Measurements from ENCODE around the gene CCL2. TPM values are rescaled to one million over a fixed set of nuclear protein-coding genes. Genes with fewer than 3 reads are reported as not detected.

Gene CCL2
- total RNA-seq, 1 donor from 2014 or later = 53.3 TPM

DNA sequence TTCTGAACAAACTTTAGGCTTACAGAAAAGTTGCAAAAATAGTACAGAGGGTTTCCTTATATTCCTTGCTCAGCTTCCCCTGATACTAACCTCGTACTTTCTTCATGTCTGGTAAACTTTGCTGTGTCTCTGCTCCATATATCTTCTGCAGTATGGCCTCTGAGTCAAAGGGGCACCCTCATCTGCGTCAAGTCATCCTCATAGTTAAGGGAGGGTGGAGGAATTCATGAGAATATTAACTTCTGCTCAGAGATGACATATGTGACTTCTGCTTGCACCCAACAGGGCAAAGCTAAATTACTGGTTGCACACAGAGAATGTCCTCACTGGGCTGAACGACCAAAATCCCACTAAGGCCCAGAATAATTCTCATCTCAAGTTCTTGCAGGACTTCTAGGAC is 10.6 kb downstream of the CCL2 start:
- TF ChIP-seq, protein P1, sequence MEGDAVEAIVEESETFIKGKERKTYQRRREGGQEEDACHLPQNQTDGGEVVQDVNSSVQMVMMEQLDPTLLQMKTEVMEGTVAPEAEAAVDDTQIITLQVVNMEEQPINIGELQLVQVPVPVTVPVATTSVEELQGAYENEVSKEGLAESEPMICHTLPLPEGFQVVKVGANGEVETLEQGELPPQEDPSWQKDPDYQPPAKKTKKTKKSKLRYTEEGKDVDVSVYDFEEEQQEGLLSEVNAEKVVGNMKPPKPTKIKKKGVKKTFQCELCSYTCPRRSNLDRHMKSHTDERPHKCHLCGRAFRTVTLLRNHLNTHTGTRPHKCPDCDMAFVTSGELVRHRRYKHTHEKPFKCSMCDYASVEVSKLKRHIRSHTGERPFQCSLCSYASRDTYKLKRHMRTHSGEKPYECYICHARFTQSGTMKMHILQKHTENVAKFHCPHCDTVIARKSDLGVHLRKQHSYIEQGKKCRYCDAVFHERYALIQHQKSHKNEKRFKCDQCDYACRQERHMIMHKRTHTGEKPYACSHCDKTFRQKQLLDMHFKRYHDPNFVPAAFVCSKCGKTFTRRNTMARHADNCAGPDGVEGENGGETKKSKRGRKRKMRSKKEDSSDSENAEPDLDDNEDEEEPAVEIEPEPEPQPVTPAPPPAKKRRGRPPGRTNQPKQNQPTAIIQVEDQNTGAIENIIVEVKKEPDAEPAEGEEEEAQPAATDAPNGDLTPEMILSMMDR (IDR thresholded peaks at IDR 0.05) = no peak
- H3K27ac ChIP-seq = no peak overlapping the region
- no peaks in the 10 kb centered on the region for H3K9me3 ChIP-seq
- intact Hi-C loops (cut with DNase I) = no loop called here
- H3K4me3 ChIP-seq = no peak overlapping the region
- DNase-seq (no peak), ATAC-seq (no peak)
- H3K36me3 ChIP-seq = no peaks in the 10 kb centered on the region
- no peaks in the 10 kb centered on the region for H3K27me3 ChIP-seq
- no peaks in the 10 kb centered on the region for H3K4me1 ChIP-seq

DNA sequence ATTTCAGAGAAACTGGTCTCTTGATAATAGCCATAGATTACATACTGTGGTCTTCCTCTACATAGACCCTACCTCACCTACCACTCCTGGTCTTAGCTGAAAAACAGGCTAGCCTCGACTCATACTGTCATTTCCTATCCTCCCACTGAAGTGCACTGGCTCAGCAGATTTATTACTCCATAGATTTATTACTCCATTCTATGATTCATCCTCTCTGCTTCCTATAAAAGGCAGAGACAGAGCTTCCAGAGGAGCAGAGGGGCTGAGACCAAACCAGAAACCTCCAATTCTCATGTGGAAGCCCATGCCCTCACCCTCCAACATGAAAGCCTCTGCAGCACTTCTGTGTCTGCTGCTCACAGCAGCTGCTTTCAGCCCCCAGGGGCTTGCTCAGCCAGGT is 14.9 kb downstream of the CCL2 start, which contains the start of gene CCL7:
Gene CCL7, plus strand, starts transcription at position 253 of the 400 bp plus-strand sequence. Its CDS starts 70 bp downstream, at position 323.
- DNase-seq (no peak), ATAC-seq (peak; percentile 65)
- no peaks in the 10 kb centered on the region for H3K36me3 ChIP-seq
- H3K27me3 ChIP-seq = no peaks in the 10 kb centered on the region
- no peaks in the 10 kb centered on the region for H3K4me1 ChIP-seq
- H3K27ac ChIP-seq = no peak within 1 kb of the TSS
- no peaks in the 10 kb centered on the region for H3K9me3 ChIP-seq
- H3K4me3 ChIP-seq = no peak within 1 kb of the TSS
- intact Hi-C loops (cut with DNase I) = no loop called here
- TF ChIP-seq, protein P1 (IDR thresholded peaks at IDR 0.05) = no peak

DNA sequence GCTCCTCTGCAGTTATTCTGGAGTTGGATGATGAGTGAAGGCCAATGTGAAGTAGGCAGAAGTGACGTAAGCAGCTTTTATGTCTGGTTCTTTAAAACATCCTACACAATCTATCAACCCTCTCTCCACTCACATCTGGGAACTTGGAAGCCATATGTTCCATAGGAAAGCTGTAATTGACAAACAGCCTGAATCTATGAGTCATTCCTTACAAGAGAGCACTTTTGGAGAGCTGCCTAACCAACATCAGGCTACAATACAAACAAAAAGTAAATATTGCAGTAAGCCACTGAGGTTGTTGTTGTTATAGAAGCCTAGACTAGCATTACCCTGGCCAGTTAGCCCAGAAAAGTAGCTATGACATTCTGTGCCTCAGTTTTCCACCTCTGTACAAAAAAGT is 20.8 kb downstream of the CCL2 start:
- H3K27ac ChIP-seq = no peak overlapping the region
- intact Hi-C loops (cut with DNase I) = no loop called here
- DNase-seq (no peak), ATAC-seq (no peak)
- no peaks in the 10 kb centered on the region for H3K9me3 ChIP-seq
- no peak overlapping the region for H3K4me3 ChIP-seq
- no peaks in the 10 kb centered on the region for H3K27me3 ChIP-seq
- TF ChIP-seq, protein P1 (IDR thresholded peaks at IDR 0.05) = no peak
- H3K36me3 ChIP-seq = no peaks in the 10 kb centered on the region
- no peaks in the 10 kb centered on the region for H3K4me1 ChIP-seq

DNA sequence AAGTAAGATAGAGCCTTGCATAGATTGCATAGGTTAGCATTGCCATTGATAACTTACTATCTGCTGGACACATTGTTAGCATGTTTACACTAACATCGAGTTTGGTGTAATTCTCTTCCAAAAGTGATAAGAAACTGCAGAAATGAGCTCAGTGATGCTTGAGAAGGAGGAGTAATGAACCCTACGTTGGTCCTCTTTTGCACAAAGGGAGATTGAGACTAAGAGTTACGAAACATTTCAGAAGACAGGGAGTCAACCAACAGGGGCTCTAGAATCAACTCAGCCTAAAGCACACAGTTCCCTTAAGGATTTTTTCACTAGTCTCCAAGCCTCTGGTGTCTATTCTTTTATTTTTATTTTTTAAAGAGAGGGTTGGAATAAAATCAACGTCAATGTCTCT is 21.7 kb downstream of the CCL2 start:
- Histone ChIP-seq H3K27me3 (no peaks in the 10 kb centered on the region), H3K4me1 (no peaks in the 10 kb centered on the region), H3K9me3 (no peaks in the 10 kb centered on the region), H3K4me3 (no peak overlapping the region), H3K27ac (no peak overlapping the region), H3K36me3 (no peaks in the 10 kb centered on the region)
- intact Hi-C loops (cut with DNase I) = no loop called here
- TF ChIP-seq, protein P1 (IDR thresholded peaks at IDR 0.05) = no peak
- DNase-seq = no peak
- no peak for ATAC-seq

DNA sequence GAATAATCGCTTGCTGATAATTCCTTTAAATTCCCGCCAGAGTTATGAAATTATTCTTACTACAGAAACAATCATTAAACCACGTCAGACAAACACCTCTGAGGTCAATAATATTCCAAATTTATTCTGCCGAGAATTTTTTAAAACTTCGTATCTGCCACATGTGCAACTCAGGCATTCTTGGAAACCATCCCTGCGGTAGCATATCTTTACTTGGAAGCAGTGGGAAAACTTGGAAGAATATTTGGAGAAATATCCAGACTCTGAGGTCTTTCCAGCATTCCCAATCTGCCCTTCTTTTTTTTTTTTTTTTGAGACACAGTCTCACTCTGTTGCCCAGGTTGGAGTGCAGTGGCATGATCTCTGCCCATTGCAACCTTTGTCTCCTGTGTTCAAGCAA is 28.5 kb downstream of the CCL2 start:
- no peaks in the 10 kb centered on the region for H3K36me3 ChIP-seq
- no peak for ATAC-seq
- H3K9me3 ChIP-seq = no peaks in the 10 kb centered on the region
- H3K4me3 ChIP-seq = no peak overlapping the region
- H3K27me3 ChIP-seq = no peaks in the 10 kb centered on the region
- no peak for DNase-seq
- TF ChIP-seq, protein P1 (IDR thresholded peaks at IDR 0.05) = no peak
- H3K27ac ChIP-seq = no peak overlapping the region
- H3K4me1 ChIP-seq = no peaks in the 10 kb centered on the region
- intact Hi-C loops (cut with DNase I) = no loop called here

DNA sequence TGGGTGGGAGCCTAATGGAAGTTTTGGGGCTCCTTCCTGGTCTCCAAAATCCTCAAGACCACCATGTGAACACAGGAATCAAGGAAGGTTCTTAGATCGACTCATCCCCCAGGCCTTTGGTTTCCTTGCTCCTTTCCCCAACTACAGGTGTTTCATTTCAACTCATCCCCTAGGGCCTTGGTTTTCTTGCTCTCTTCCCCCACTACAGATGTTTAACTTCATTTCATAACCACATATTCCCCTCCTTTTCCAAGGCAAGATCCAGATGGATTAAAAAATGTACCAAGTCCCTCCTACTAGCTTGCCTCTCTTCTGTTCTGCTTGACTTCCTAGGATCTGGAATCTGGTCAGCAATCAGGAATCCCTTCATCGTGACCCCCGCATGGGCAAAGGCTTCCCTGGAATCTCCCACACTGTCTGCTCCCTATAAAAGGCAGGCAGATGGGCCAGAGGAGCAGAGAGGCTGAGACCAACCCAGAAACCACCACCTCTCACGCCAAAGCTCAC is 30.3 kb downstream of the CCL2 start, which contains the start of gene CCL11:
Gene CCL11, plus strand, starts transcription at position 457 of the 507 bp plus-strand sequence. CDS start 67 bp downstream, outside the sequence.
- TF ChIP-seq, protein P1 (IDR thresholded peaks at IDR 0.05) = no peak
- H3K27ac ChIP-seq = no peak within 1 kb of the TSS
- H3K4me1 ChIP-seq = no peaks in the 10 kb centered on the region
- no peaks in the 10 kb centered on the region for H3K27me3 ChIP-seq
- DNase-seq (no peak), ATAC-seq (no peak)
- no peaks in the 10 kb centered on the region for H3K9me3 ChIP-seq
- H3K4me3 ChIP-seq = no peak within 1 kb of the TSS
- no peaks in the 10 kb centered on the region for H3K36me3 ChIP-seq
- intact Hi-C loops (cut with DNase I) = no loop called here

Data from upper lobe of right lung (tissue), 1 donor.